ENCODE results near the gene CPT1A. TPM values are rescaled to one million over a fixed set of nuclear protein-coding genes. Genes with fewer than 3 reads are reported as not detected.

Gene CPT1A
- total RNA-seq, 2 experiments from 2014 or later: 17.5 TPM

DNA sequence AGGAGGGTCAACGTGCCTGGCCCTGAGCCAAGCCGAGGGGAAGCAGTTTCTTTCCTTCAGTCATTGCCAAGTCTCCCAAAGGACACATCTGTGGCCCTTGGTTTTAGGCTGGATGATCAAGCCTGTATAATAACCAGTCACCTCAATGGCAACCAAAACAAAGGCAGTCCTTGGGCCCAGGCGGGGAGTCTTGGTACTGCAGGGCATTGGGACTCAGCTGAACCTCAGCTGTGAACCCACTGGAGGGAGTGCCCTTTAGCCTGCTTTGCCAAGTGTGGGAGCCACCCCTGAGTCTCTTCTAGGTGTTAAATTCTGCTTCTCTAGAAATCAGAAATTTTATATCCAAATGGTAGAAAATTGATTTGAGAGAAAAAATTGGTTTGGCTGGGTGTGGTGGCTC lies 36.9 kb downstream of the CPT1A start:
- Mint-ChIP-seq H3K4me3 (no peak overlapping the region), H3K27ac (no peak overlapping the region), H3K4me1 (ENCODE audit: low read depth) (no peaks in the 10 kb centered on the region), H3K27me3 (no peaks in the 10 kb centered on the region), H3K36me3 (ENCODE audit: low read depth) (peaks cover 4% of the 10 kb centered on the region), H3K9me3 (no peaks in the 10 kb centered on the region)
- ChIA-PET CTCF (interaction anchor here (0.9 kb wide), 1 partner anchor 33 kb away, joined by 3 read pairs; no protein-coding TSS in a partner anchor), POLR2A (interaction anchor here (0.6 kb wide), 1 partner anchor 40 kb away, joined by 4 read pairs; no protein-coding TSS in a partner anchor)
- ATAC-seq (no peak), DNase-seq (no peak)
- TF ChIP-seq CTCF (IDR thresholded peaks at IDR 0.05): no peak
- intact Hi-C loops (cut with micrococcal nuclease): no loop called here

GRCh38 chr11:68803766-68804165 lies 38.0 kb downstream of the CPT1A start:
- no peak overlapping the region for H3K27ac Mint-ChIP-seq
- CTCF ChIA-PET: interaction anchor here (0.9 to 1.1 kb wide), 3 partner anchors 11 to 40 kb away, joined by 3 read pairs; no protein-coding TSS in a partner anchor

DNA sequence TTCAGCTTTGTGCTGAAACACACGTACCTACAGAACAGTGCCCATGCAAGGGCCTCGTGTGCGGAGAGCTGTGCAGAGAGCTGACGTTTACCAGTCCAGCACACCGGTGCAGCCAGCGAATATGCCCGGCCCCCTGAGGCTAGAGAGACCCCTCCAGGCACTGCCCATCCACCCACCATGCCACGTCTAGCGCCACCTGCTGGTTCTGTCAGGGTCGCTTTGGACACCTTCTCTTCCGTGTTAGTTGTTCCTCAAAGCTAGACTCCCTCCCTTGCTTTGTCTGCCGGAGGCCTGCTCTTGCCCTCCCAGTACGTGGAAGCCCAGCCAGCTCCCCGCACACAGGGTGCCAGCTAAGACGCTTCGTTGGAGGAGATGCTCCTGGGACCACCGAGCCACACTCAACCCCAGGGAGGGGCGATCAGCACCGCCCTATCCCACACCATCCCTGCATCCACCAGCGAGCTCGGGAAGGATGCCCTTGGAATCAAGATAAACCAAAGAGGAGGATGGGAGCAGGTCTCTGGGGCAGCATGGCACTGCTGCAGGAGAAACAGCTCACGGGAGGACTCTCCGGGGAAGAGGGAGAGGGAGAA lies 43.4 kb downstream of the CPT1A start:
- peak; percentile 66 for DNase-seq
- POLR2A ChIA-PET: no interaction called here
- Mint-ChIP-seq H3K4me1 (ENCODE audit: low read depth) (no peaks in the 10 kb centered on the region), H3K36me3 (ENCODE audit: low read depth) (peaks cover 12% of the 10 kb centered on the region), H3K27me3 (no peaks in the 10 kb centered on the region), H3K4me3 (no peak overlapping the region), H3K27ac (no peak overlapping the region), H3K9me3 (no peaks in the 10 kb centered on the region)
- peak; percentile 56 for ATAC-seq
- TF ChIP-seq CTCF (IDR thresholded peaks at IDR 0.05): peak; percentile 92
- CTCF ChIA-PET: interaction anchor here (0.8 to 5.3 kb wide), 25 partner anchors 8 to 273 kb away, joined by 3 to 28 read pairs (median 4); no protein-coding TSS in a partner anchor
- intact Hi-C loops (cut with micrococcal nuclease): no loop called here

More at GRCh38 chr11:68803766-68804165, 38.0 kb downstream of the CPT1A start:
- ATAC-seq: no peak
- H3K27me3 Mint-ChIP-seq: no peaks in the 10 kb centered on the region
- DNase-seq: no peak
- H3K9me3 Mint-ChIP-seq: no peaks in the 10 kb centered on the region
- H3K36me3 Mint-ChIP-seq (ENCODE audit: low read depth): peaks cover 7% of the 10 kb centered on the region
- TF ChIP-seq CTCF (IDR thresholded peaks at IDR 0.05): no peak
- H3K4me3 Mint-ChIP-seq: no peak overlapping the region
- intact Hi-C loops (cut with micrococcal nuclease): no loop called here
- POLR2A ChIA-PET: no interaction called here
- no peaks in the 10 kb centered on the region for H3K4me1 Mint-ChIP-seq (ENCODE audit: low read depth)

GRCh38 chr11:68796801-68797200 lies 44.9 kb downstream of the CPT1A start:
- intact Hi-C loops (cut with micrococcal nuclease): no loop called here
- H3K4me1 Mint-ChIP-seq (ENCODE audit: low read depth): no peaks in the 10 kb centered on the region
- DNase-seq (no peak), ATAC-seq (no peak)
- CTCF ChIA-PET: interaction anchor here (1.3 to 5.3 kb wide), 6 partner anchors 12 to 123 kb away, joined by 3 to 28 read pairs (median 7); no protein-coding TSS in a partner anchor
- no peak for TF ChIP-seq CTCF (IDR thresholded peaks at IDR 0.05)
- H3K4me3 Mint-ChIP-seq: no peak overlapping the region
- H3K36me3 Mint-ChIP-seq (ENCODE audit: low read depth): peaks cover 10% of the 10 kb centered on the region
- H3K9me3 Mint-ChIP-seq: no peaks in the 10 kb centered on the region
- POLR2A ChIA-PET: no interaction called here
- H3K27ac Mint-ChIP-seq: no peak overlapping the region
- H3K27me3 Mint-ChIP-seq: no peaks in the 10 kb centered on the region

GRCh38 chr11:68792400-68792966 lies 49.2 kb downstream of the CPT1A start:
- no peak overlapping the region for H3K27ac Mint-ChIP-seq
- no peak for DNase-seq
- H3K36me3 Mint-ChIP-seq (ENCODE audit: low read depth): peaks cover 7% of the 10 kb centered on the region
- ChIA-PET CTCF (no interaction called here), POLR2A (no interaction called here)
- no peak for TF ChIP-seq CTCF (IDR thresholded peaks at IDR 0.05)
- H3K4me1 Mint-ChIP-seq (ENCODE audit: low read depth): no peaks in the 10 kb centered on the region
- intact Hi-C loops (cut with micrococcal nuclease): no loop called here
- H3K27me3 Mint-ChIP-seq: no peaks in the 10 kb centered on the region
- ATAC-seq: no peak
- H3K4me3 Mint-ChIP-seq: no peak overlapping the region
- no peaks in the 10 kb centered on the region for H3K9me3 Mint-ChIP-seq
